Naive thymus-derived CD4-positive, alpha-beta T cell (primary cell): ENCODE measurements around the gene CDH23. TPM values are rescaled to one million over a fixed set of nuclear protein-coding genes. Genes with fewer than 3 reads are reported as not detected.

Source experiments
- ATAC-seq: fragments of 150-1000 bp; cut with Tn5 transposase; 2 replicates; pipeline ENCODE4 v1.10.0; 2021; ENCODE audit warnings: mild to moderate bottlenecking, moderate library complexity
- CTCF ChIA-PET: fragments of 350-600 bp; sonication (Branson Sonifier 250); formaldehyde crosslinking; loops from one replicate; lab custom pipeline; 2021; ENCODE audit warnings: antibody characterized with exemption; lab: Charles Lee
- POLR2A ChIA-PET: fragments of 350-600 bp; sonication (Branson Sonifier 250); formaldehyde crosslinking; loops from one replicate; lab custom pipeline; 2021; ENCODE audit warnings: antibody characterized with exemption, inconsistent platforms; lab: Charles Lee
- DNase-seq, 9 donors: peaks; one replicate each; pipeline versions ENCODE4 v3.0.0 to v3.0.0-alpha.2; 2020 to 2022; ENCODE audit warnings: mixed read lengths in 1 of 9
- H3K27ac ChIP-seq: one replicate; pipeline ENCODE4 v1.7.0; 2013; ENCODE audit warnings: mild to moderate bottlenecking, low read depth, low read length, moderate library complexity
- H3K27me3 ChIP-seq, 2 donors: one replicate each; pipeline ENCODE4 v1.7.0; 2013; ENCODE audit warnings: low read length in 2 of 2, mild to moderate bottlenecking in 2 of 2, moderate library complexity in 2 of 2; ENCODE audit not compliant: control insufficient read depth in 2 of 2, insufficient read depth in 2 of 2
- H3K36me3 ChIP-seq, 3 experiments: 1 replicate in 2 of 3; 2 replicates in 1 of 3; pipeline ENCODE4 v1.7.0; 2013; ENCODE audit warnings: low read length in 3 of 3, mild to moderate bottlenecking in 3 of 3, moderate library complexity in 1 of 3; ENCODE audit not compliant: insufficient read depth in 3 of 3, control insufficient read depth in 2 of 3
- H3K4me1 ChIP-seq, 2 donors: one replicate each; pipeline ENCODE4 v1.7.0; 2013; ENCODE audit warnings: low read length in 2 of 2, mild to moderate bottlenecking in 2 of 2, moderate library complexity in 1 of 2; ENCODE audit not compliant: control insufficient read depth in 2 of 2, insufficient read depth in 2 of 2
- H3K4me3 ChIP-seq: 2 replicates; pipeline ENCODE4 v1.7.0; 2013; ENCODE audit warnings: mild to moderate bottlenecking, low read length
- H3K9me3 ChIP-seq, 3 experiments: 1 replicate in 2 of 3; 2 replicates in 1 of 3; pipeline ENCODE4 v1.7.0; 2013; ENCODE audit warnings: low read length in 3 of 3; ENCODE audit not compliant: control insufficient read depth in 2 of 3
- H3K27ac Mint-ChIP-seq, 9 donors: one replicate each; pipeline ENCODE4 v1.8.0; 2020 to 2022; ENCODE audit warnings: mixed read lengths in 9 of 9, mild to moderate bottlenecking in 8 of 9, moderate library complexity in 5 of 9, inconsistent platforms in 2 of 9
- H3K27me3 Mint-ChIP-seq, 5 donors: one replicate each; pipeline ENCODE4 v1.8.0; 2021 to 2022; ENCODE audit warnings: mixed read lengths in 5 of 5, mild to moderate bottlenecking in 1 of 5
- H3K36me3 Mint-ChIP-seq, 5 donors: one replicate each; pipeline ENCODE4 v1.8.0; 2020 to 2022; ENCODE audit warnings: mixed read lengths in 5 of 5, mild to moderate bottlenecking in 3 of 5, inconsistent platforms in 1 of 5
- H3K4me1 Mint-ChIP-seq, 7 donors: one replicate each; pipeline ENCODE4 v1.8.0; 2020 to 2022; ENCODE audit warnings: mixed read lengths in 7 of 7, mild to moderate bottlenecking in 3 of 7, inconsistent platforms in 1 of 7
- H3K4me3 Mint-ChIP-seq, 10 donors: one replicate each; pipeline ENCODE4 v1.8.0; 2020 to 2022; ENCODE audit warnings: mild to moderate bottlenecking in 10 of 10, mixed read lengths in 10 of 10, moderate library complexity in 6 of 10, inconsistent platforms in 2 of 10
- H3K9me3 Mint-ChIP-seq, 11 donors: one replicate each; pipeline ENCODE4 v1.8.0; 2020 to 2022; ENCODE audit warnings: mixed read lengths in 11 of 11, mild to moderate bottlenecking in 4 of 11, inconsistent platforms in 1 of 11, moderate library complexity in 1 of 11
- intact Hi-C, 2 donors: fragments of 100-400 bp; cut with micrococcal nuclease; formaldehyde crosslinking; loops; one replicate each; pipeline ENCODE4 v1.15.1; 2023
- polyA plus RNA-seq, 2 donors: library from polyadenylated mRNA; unstranded; fragments of 300-500 nt; fragmentation: Illumina TruSeq; gene quantifications; one replicate each; pipeline ENCODE4 v1.2.3, GENCODE V29; 2021
- total RNA-seq, 6 experiments: library from RNA in 5 of 6; stranded (reverse) in 5 of 6; gene quantifications; 1 replicate in 5 of 6; 2 replicates in 1 of 6; pipeline ENCODE4 v1.2.3 and lab custom pipeline; 2021 to 2026

Gene CDH23
- total and polyA plus RNA-seq, 7 experiments from 2014 or later = 1.1 to 18.3 (median 7.9) TPM

DNA sequence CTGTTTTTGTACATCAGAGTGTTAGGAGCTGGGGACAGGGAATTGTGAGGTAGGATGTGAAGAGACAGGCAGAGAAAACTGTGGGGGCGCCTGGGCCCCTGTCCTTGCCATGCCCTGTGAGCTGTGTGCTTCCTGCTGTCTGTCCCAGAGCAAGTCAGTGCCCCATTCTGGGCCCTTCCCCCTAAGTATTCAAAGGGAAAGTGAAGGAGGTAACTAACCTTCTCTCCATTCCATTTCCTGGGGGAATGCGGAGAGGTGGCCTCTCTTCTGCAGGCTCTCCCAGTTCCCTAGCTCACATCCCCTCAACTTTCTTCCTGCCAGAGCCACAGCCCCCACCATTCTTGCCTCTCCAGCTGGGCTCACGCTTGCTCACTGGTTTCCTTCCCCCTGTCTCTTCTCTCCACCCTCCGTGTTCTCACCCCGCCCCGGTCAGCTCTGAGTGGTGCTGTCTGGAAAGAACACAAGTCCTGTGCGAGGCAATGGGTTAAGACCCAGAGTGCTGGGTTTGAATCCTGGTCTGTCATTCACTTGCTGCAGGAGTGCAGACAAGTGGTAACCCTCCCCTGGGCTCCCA lies 386.3 kb downstream of the CDH23 start:
- Mint-ChIP-seq H3K36me3 (no peaks in the 10 kb centered on the region), H3K4me3 (no peak overlapping the region), H3K4me1 (peaks cover 0 to 29% (median 5%) of the 10 kb centered on the region in 7 donors), H3K27ac (peak overlapping the region in 2 of 9 donors; percentile 21 to 39), H3K27me3 (peaks cover 0 to 5% (median 0%) of the 10 kb centered on the region in 5 donors), H3K9me3 (no peaks in the 10 kb centered on the region)
- no peak for DNase-seq
- Histone ChIP-seq H3K4me1 (no peaks in the 10 kb centered on the region), H3K9me3 (no peaks in the 10 kb centered on the region), H3K36me3 (no peaks in the 10 kb centered on the region), H3K4me3 (no peak overlapping the region), H3K27me3 (no peaks in the 10 kb centered on the region), H3K27ac (no peak overlapping the region)
- ATAC-seq = peak; percentile 56
- ChIA-PET CTCF (interaction anchor here (1.6 kb wide), 1 partner anchor 74 kb away, joined by 4 read pairs; no protein-coding TSS in a partner anchor), POLR2A (interaction anchor here (1.4 kb wide), 1 partner anchor 10 kb away, joined by 6 read pairs; the partner anchor contains the start of gene VSIR)
- intact Hi-C loops = no loop called here

DNA sequence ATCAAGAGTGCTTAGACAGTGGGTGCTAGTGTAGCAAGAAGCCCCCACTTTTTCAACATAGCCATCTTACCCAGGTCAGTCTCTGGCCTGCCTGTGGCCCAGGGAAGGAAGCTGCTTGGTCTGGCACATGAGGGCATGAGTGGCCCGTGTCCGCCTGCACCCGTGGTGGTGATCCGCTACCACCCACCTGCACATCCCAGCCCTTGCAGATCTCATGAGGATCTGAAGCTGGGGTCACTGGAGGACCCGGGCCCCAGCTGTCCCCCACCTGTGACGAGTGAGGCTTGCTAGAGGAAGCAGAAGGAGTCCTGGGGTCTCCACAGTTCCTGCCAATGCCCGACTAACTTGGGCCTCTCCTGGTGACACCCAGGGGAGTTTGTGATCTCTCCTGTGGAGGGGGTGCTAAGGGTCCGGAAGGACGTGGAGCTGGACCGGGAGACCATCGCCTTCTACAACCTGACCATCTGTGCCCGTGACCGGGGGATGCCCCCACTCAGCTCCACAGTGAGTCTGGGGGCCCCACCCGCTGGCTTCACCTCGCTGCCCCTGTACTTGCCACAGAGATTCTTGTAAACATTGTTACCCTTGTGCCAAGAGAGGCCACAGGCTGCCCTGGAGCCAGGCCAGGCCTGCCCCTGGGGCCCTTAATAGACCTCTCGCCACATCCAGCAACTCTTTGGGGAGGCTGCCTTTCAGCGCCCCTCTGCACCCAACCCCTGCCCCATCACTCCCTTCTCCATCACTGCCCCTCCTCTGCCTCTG lies 387.4 kb downstream of the CDH23 start:
- H3K4me1 Mint-ChIP-seq = peaks cover 0 to 29% (median 5%) of the 10 kb centered on the region in 7 donors
- Histone ChIP-seq H3K36me3 (no peaks in the 10 kb centered on the region), H3K27me3 (no peaks in the 10 kb centered on the region), H3K4me1 (no peaks in the 10 kb centered on the region), H3K9me3 (no peaks in the 10 kb centered on the region), H3K4me3 (no peak overlapping the region), H3K27ac (no peak overlapping the region)
- intact Hi-C loops = no loop called here
- H3K27ac Mint-ChIP-seq = peak overlapping the region in 1 of 9 donors; percentile 15
- ChIA-PET CTCF (interaction anchor here (1.0 to 1.6 kb wide), 2 partner anchors 11 to 75 kb away, joined by 3 to 4 read pairs; partner anchors contain the start of gene VSIR), POLR2A (no interaction called here)
- H3K4me3 Mint-ChIP-seq = no peak overlapping the region
- no peaks in the 10 kb centered on the region for H3K36me3 Mint-ChIP-seq
- H3K27me3 Mint-ChIP-seq = peaks cover 0 to 5% (median 0%) of the 10 kb centered on the region in 5 donors
- ATAC-seq (no peak), DNase-seq (no peak)
- H3K9me3 Mint-ChIP-seq = no peaks in the 10 kb centered on the region

DNA sequence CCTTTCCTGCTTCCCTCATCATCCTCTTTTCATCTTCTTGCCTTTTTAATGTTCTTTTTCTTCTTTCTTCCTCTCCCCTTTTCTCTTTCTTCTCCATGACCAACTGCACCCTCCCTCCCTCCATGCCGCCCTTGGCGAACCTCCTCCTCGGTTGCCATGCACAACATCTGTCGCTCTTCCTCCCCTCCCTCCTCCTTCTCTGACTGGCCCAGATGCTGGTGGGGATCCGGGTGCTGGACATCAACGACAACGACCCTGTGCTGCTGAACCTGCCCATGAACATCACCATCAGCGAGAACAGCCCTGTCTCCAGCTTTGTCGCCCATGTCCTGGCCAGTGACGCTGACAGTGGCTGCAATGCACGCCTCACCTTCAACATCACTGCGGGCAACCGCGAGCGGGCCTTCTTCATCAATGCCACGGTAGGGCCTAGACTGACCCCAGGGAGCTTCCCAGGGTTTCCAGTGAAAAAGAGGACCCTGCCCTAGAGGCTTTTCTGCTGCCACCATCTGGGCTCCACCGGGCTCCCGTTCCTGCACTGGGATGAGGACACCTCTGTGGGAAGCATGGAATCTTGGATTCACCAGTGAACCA lies 388.1 kb downstream of the CDH23 start:
- H3K4me1 Mint-ChIP-seq = peaks cover 0 to 29% (median 5%) of the 10 kb centered on the region in 7 donors
- ChIA-PET CTCF (interaction anchor here (0.6 kb wide), 1 partner anchor 473 kb away, joined by 3 read pairs; no protein-coding TSS in a partner anchor), POLR2A (interaction anchor here (0.5 kb wide), 1 partner anchor 50 kb away, joined by 4 read pairs; no protein-coding TSS in a partner anchor)
- intact Hi-C loops = no loop called here
- no peak overlapping the region for H3K4me3 Mint-ChIP-seq
- no peak overlapping the region for H3K4me3 ChIP-seq
- H3K36me3 Mint-ChIP-seq = no peaks in the 10 kb centered on the region
- no peaks in the 10 kb centered on the region for H3K9me3 Mint-ChIP-seq
- no peaks in the 10 kb centered on the region for H3K4me1 ChIP-seq
- H3K27ac ChIP-seq = no peak overlapping the region
- no peak for ATAC-seq
- H3K27me3 Mint-ChIP-seq = peaks cover 0 to 5% (median 0%) of the 10 kb centered on the region in 5 donors
- no peaks in the 10 kb centered on the region for H3K36me3 ChIP-seq
- no peak for DNase-seq
- H3K27ac Mint-ChIP-seq = peak overlapping the region in 1 of 9 donors; percentile 15
- H3K9me3 ChIP-seq = no peaks in the 10 kb centered on the region
- no peaks in the 10 kb centered on the region for H3K27me3 ChIP-seq

DNA sequence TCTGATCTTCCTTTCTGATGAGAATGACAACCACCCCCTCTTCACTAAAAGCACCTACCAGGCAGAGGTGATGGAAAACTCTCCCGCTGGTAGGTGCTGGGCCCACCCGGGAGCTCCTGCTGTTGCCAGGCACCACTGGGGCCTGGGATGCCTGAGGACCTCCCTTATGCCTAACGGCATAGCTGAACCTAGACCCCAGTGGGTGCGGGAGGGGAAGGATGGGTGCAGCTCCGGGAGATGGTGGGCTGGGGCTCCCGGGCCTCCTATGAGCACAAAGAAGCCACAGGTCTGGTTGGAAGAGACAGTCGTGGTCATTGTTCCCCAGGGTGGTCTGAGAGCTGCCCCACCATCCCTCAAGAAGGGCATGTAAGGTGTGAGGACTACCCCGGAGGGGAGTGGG lies 392.2 kb downstream of the CDH23 start:
- ChIA-PET POLR2A (no interaction called here), CTCF (no interaction called here)

DNA sequence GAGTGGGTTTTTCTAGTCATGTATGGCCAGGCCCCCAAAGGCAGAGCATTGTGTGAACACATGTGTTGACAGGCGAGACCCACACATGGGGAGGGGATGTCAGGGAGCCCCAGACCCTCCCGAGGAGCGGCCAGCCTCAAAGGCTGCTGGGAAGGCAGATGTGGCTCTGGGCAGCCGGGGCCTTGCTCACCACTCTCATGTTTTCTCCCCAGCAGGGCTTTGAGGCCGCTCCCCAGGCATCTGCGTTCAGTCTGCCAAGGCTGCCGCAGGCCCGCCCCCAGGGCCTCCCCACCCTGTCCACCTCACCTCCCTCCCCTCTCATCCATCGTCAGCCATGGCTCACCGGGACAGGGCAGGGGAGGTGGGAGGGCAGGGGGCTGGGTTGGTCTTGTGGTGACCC lies 393.2 kb downstream of the CDH23 start:
- ChIA-PET POLR2A (no interaction called here), CTCF (no interaction called here)
- H3K27ac Mint-ChIP-seq = no peak overlapping the region
- no peak overlapping the region for H3K4me3 ChIP-seq
- no peak overlapping the region for H3K27ac ChIP-seq
- DNase-seq (no peak), ATAC-seq (no peak)
- no peaks in the 10 kb centered on the region for H3K27me3 ChIP-seq
- intact Hi-C loops = no loop called here
- H3K9me3 ChIP-seq = no peaks in the 10 kb centered on the region
- peaks cover 0 to 12% (median 5%) of the 10 kb centered on the region in 7 donors for H3K4me1 Mint-ChIP-seq
- no peaks in the 10 kb centered on the region for H3K36me3 ChIP-seq
- H3K4me1 ChIP-seq = no peaks in the 10 kb centered on the region
- H3K9me3 Mint-ChIP-seq = no peaks in the 10 kb centered on the region
- peaks cover 0 to 3% (median 0%) of the 10 kb centered on the region in 5 donors for H3K27me3 Mint-ChIP-seq
- no peak overlapping the region for H3K4me3 Mint-ChIP-seq
- H3K36me3 Mint-ChIP-seq = peaks cover 0 to 9% (median 7%) of the 10 kb centered on the region in 5 donors

More for the DNA sequence above, 392.2 kb downstream of the CDH23 start:
- no peaks in the 10 kb centered on the region for H3K27me3 ChIP-seq
- H3K4me3 ChIP-seq = no peak overlapping the region
- Mint-ChIP-seq H3K36me3 (peaks cover 0 to 5% (median 0%) of the 10 kb centered on the region in 5 donors), H3K27ac (no peak overlapping the region), H3K27me3 (peaks cover 0 to 8% (median 0%) of the 10 kb centered on the region in 5 donors), H3K4me1 (peaks cover 0 to 17% (median 5%) of the 10 kb centered on the region in 7 donors), H3K9me3 (no peaks in the 10 kb centered on the region), H3K4me3 (no peak overlapping the region)
- no peak for ATAC-seq
- H3K4me1 ChIP-seq = no peaks in the 10 kb centered on the region
- intact Hi-C loops = no loop called here
- H3K9me3 ChIP-seq = no peaks in the 10 kb centered on the region
- H3K36me3 ChIP-seq = no peaks in the 10 kb centered on the region
- DNase-seq = no peak
- H3K27ac ChIP-seq = no peak overlapping the region

DNA sequence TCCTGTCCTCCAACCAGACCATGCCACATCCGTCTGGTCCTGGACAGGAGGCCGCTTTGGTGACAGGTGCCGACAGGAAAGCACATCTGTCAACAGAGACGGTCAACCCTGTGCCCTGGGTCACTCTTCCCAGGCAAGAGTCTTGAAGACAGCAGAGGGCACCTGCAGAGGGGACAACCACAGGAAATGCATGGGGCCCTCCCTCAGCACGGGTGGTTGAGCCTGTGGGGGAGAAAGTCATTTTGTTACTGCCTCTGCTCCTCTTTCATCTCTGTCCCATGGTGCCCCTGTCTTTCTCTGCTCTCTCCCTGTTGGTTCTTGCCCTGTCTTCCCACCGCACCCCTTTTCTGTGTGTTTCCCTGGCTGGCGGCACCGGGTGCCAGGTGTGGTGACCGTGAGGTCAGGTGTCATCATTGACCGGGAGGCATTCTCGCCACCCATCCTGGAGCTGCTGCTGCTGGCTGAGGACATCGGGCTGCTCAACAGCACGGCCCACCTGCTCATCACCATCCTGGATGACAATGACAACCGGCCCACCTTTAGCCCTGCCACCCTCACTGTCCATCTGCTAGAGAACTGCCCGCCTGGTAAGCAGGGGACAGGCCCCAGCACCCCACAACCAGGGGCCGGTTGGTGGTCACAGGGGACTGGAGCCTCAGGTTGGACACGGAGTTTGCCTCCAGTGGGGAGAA lies 394.2 kb downstream of the CDH23 start:
- Mint-ChIP-seq H3K4me1 (peaks cover 0 to 15% (median 5%) of the 10 kb centered on the region in 7 donors), H3K36me3 (peaks cover 0 to 13% (median 10%) of the 10 kb centered on the region in 5 donors), H3K27ac (no peak overlapping the region), H3K9me3 (no peaks in the 10 kb centered on the region), H3K27me3 (peaks cover 0 to 3% (median 0%) of the 10 kb centered on the region in 5 donors), H3K4me3 (no peak overlapping the region)
- intact Hi-C loops = no loop called here
- no peaks in the 10 kb centered on the region for H3K27me3 ChIP-seq
- DNase-seq (no peak), ATAC-seq (no peak)
- no peak overlapping the region for H3K4me3 ChIP-seq
- ChIA-PET POLR2A (no interaction called here), CTCF (no interaction called here)
- H3K36me3 ChIP-seq = no peaks in the 10 kb centered on the region
- H3K27ac ChIP-seq = no peak overlapping the region
- H3K9me3 ChIP-seq = no peaks in the 10 kb centered on the region
- no peaks in the 10 kb centered on the region for H3K4me1 ChIP-seq
